Activated CD4-positive, alpha-beta T cell treated with anti-CD3 and anti-CD28 coated beads, Interleukin-2, amount 10 ng/mL, durations not matched to agents 24 days and 14 days (primary cell): ENCODE results near the gene TAC3. TPM values are rescaled to one million over a fixed set of nuclear protein-coding genes. Genes with fewer than 3 reads are reported as not detected.
"Not testable (repeated sequence)": the region's sequence is repeated elsewhere in the genome, so short reads cannot be mapped to it uniquely, and the experiment has no call there.

Experiments
- DNase-seq: peaks from one replicate; pipeline ENCODE4 v3.0.0; 2022
- H3K27ac Mint-ChIP-seq: one replicate; pipeline ENCODE4 v1.8.0; 2022; ENCODE audit warnings: mild to moderate bottlenecking, mixed read lengths
- H3K27me3 Mint-ChIP-seq: one replicate; pipeline ENCODE4 v1.8.0; 2022; ENCODE audit warnings: mixed read lengths
- H3K36me3 Mint-ChIP-seq: one replicate; pipeline ENCODE4 v1.8.0; 2022; ENCODE audit warnings: low read depth, mild to moderate bottlenecking, mixed read lengths
- H3K4me1 Mint-ChIP-seq: one replicate; pipeline ENCODE4 v1.8.0; 2021; ENCODE audit warnings: mixed read lengths
- H3K4me3 Mint-ChIP-seq: one replicate; pipeline ENCODE4 v1.8.0; 2022; ENCODE audit warnings: mild to moderate bottlenecking, moderate library complexity, mixed read lengths
- H3K9me3 Mint-ChIP-seq: one replicate; pipeline ENCODE4 v1.8.0; 2021; ENCODE audit warnings: mixed read lengths
- intact Hi-C: fragments of 100-400 bp; cut with micrococcal nuclease; formaldehyde crosslinking; loops from one replicate; pipeline ENCODE4 v1.15.1; 2023
- total RNA-seq: library from RNA; stranded (reverse); gene quantifications from 2 replicates; pipeline ENCODE4 v1.2.3, GENCODE V29; 2022

The TAC3 gene
- total RNA-seq, 1 donor from 2014 or later = not detected

- peaks cover 12% of the 10 kb centered on the region for H3K36me3 Mint-ChIP-seq
- peaks cover 4% of the 10 kb centered on the region for H3K27me3 Mint-ChIP-seq
- intact Hi-C loops = no loop called here
- peaks cover 27% of the 10 kb centered on the region for H3K4me1 Mint-ChIP-seq
- DNase-seq = no peak
- H3K27ac Mint-ChIP-seq = no peak overlapping the region
- no peaks in the 10 kb centered on the region for H3K9me3 Mint-ChIP-seq
- H3K4me3 Mint-ChIP-seq = no peak overlapping the region
Observed at GRCh38 chr12:56994231-56994746, 22.0 kb downstream of the TAC3 start.

DNA sequence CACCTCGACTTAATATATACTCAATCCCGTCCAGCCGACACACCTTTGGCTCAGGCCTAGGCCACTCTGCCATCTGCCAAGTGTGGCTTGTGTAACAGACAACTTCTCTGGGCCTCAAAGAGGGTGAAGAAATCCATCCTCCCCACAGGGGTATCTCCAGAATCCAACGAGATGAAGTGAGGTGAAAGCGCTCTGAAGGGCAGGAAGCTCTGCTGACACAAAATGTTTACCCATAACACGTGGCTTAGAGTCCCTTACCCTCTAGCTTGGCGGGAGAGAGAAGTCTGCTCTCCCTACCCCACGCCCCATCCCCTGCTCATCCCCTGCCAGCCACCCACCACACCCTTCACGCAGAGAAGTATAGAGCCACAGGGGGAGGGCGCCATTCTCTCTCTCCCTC lies 23.0 kb downstream of the TAC3 start:
- no peak for DNase-seq
- no peak overlapping the region for H3K27ac Mint-ChIP-seq
- H3K4me3 Mint-ChIP-seq = no peak overlapping the region
- no peaks in the 10 kb centered on the region for H3K9me3 Mint-ChIP-seq
- H3K36me3 Mint-ChIP-seq = peaks cover 8% of the 10 kb centered on the region
- peaks cover 8% of the 10 kb centered on the region for H3K27me3 Mint-ChIP-seq
- intact Hi-C loops = no loop called here
- peaks cover 20% of the 10 kb centered on the region for H3K4me1 Mint-ChIP-seq

- peaks cover 8% of the 10 kb centered on the region for H3K27me3 Mint-ChIP-seq
- H3K27ac Mint-ChIP-seq = peak overlapping the region; percentile 71
- peaks cover 2% of the 10 kb centered on the region for H3K36me3 Mint-ChIP-seq
- H3K4me3 Mint-ChIP-seq = no peak overlapping the region
- H3K9me3 Mint-ChIP-seq = no peaks in the 10 kb centered on the region
- DNase-seq = no peak
- peaks cover 24% of the 10 kb centered on the region for H3K4me1 Mint-ChIP-seq
- intact Hi-C loops = no loop called here
Observed at GRCh38 chr12:56991319-56992246, 24.7 kb downstream of the TAC3 start.

DNA sequence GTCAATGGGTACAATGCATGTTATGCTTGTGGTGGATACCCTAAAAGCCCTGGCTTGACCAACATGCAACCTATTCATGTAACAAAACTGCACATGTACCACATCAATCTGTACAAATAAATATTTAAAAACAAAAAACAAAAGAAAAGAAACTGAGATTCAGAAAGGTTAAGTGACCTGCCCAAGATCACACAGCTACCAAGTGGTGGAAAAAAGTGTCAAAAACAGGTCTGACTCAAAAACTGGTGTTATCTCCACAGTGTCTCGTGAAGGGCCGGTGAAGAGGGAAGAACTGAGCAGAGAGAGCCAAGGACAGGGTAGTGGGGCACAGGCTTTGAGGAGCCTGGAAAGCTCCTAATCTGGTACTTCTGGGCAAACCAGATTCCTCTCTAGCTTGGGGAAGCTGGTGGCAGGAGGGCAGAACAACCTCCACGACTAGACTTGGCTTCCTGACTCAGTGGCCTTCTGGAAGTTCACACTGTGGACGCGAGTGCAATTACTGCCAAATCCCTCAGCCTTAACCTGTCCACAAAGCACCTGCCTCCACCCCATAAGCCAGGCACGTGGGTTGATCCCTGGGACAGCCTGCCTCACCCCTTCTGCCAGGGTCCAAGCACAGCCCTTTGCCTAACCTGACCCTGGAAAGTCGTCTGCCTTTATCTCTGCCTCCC lies 25.5 kb downstream of the TAC3 start:
- H3K9me3 Mint-ChIP-seq = no peaks in the 10 kb centered on the region

GRCh38 chr12:56989861-56990610 lies 26.3 kb downstream of the TAC3 start:
- Mint-ChIP-seq H3K27me3 (peaks cover 8% of the 10 kb centered on the region), H3K36me3 (peaks cover 2% of the 10 kb centered on the region), H3K9me3 (no peaks in the 10 kb centered on the region), H3K4me3 (no peak overlapping the region), H3K4me1 (peaks cover 24% of the 10 kb centered on the region), H3K27ac (no peak overlapping the region)
- intact Hi-C loops = no loop called here
- no peak for DNase-seq

More for the DNA sequence above, 25.5 kb downstream of the TAC3 start:
- H3K36me3 Mint-ChIP-seq = peaks cover 2% of the 10 kb centered on the region
- intact Hi-C loops = no loop called here
- H3K27me3 Mint-ChIP-seq = peaks cover 8% of the 10 kb centered on the region
- H3K27ac Mint-ChIP-seq = peak overlapping the region; percentile 71
- no peak for DNase-seq
- H3K4me3 Mint-ChIP-seq = no peak overlapping the region
- H3K4me1 Mint-ChIP-seq = peaks cover 24% of the 10 kb centered on the region

DNA sequence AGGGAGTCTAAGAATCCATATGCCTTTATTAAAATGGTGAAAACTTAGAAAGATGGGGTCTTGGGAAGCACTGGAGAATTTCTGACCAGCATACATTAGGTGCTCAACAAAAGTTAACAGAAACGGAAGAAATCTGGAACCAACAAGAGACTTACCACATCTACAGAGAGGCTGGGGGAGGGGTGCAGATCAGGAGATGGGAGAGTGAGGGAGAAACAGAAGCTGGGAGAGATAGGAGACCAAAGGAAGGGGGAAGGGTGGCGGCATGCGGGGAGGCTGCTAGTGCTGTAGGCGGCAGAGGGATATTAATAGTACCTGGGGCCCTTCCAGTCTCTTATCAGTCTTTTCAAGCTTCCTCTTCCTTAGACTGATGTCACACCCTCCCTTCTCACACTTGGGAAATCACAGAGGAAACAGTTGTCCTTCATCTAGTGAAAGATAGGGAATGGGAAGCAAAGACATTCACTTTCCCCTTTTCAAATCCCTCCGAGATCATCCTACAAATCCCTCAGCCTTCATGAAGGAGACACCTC lies 28.1 kb downstream of the TAC3 start:
- no peaks in the 10 kb centered on the region for H3K36me3 Mint-ChIP-seq
- peaks cover 24% of the 10 kb centered on the region for H3K4me1 Mint-ChIP-seq
- H3K4me3 Mint-ChIP-seq = no peak overlapping the region
- peaks cover 8% of the 10 kb centered on the region for H3K27me3 Mint-ChIP-seq
- no peak overlapping the region for H3K27ac Mint-ChIP-seq
- no peak for DNase-seq
- H3K9me3 Mint-ChIP-seq = no peaks in the 10 kb centered on the region
- intact Hi-C loops = no loop called here

DNA sequence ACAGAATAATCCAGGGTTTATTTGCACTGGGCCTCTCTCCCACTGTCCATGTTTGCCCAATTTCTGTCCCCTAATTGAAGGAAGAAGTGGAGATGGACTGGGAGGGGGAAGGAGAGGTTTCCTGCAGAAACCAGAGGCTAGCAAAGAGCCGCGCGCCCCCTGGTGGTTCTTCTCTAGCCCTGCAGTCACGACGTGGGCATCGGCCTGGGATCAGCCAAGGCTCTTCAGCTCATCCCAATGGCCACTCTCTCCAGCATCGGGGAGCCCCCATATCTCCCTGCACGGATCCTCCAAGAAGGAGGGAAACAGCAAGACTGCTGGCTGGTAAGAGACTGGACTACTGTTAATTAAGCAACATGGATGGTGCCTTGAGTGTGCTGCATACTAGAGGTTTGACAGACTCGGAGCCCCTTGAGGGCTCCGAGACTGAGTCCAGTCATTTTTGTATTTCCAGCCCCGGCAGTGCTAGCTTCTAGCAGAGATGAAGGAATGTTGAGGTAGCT lies 28.7 kb downstream of the TAC3 start:
- intact Hi-C loops = loop anchor here (1.0 kb wide), 2 partner anchors 149 to 230 kb away; no protein-coding TSS in a partner anchor
- Mint-ChIP-seq H3K9me3 (no peaks in the 10 kb centered on the region), H3K36me3 (no peaks in the 10 kb centered on the region), H3K4me1 (peaks cover 24% of the 10 kb centered on the region), H3K4me3 (peak overlapping the region; percentile 24), H3K27ac (no peak overlapping the region), H3K27me3 (peaks cover 8% of the 10 kb centered on the region)
- DNase-seq = peak; percentile 92

- H3K27ac Mint-ChIP-seq = no peak overlapping the region
- peaks cover 24% of the 10 kb centered on the region for H3K4me1 Mint-ChIP-seq
- peak overlapping the region; percentile 24 for H3K4me3 Mint-ChIP-seq
- intact Hi-C loops = loop anchor here (1.0 kb wide), 2 partner anchors 149 to 230 kb away; no protein-coding TSS in a partner anchor
- no peak for DNase-seq
- H3K9me3 Mint-ChIP-seq = no peaks in the 10 kb centered on the region
- H3K27me3 Mint-ChIP-seq = peaks cover 8% of the 10 kb centered on the region
- no peaks in the 10 kb centered on the region for H3K36me3 Mint-ChIP-seq
Observed at GRCh38 chr12:56987011-56987410, 29.3 kb downstream of the TAC3 start.

DNA sequence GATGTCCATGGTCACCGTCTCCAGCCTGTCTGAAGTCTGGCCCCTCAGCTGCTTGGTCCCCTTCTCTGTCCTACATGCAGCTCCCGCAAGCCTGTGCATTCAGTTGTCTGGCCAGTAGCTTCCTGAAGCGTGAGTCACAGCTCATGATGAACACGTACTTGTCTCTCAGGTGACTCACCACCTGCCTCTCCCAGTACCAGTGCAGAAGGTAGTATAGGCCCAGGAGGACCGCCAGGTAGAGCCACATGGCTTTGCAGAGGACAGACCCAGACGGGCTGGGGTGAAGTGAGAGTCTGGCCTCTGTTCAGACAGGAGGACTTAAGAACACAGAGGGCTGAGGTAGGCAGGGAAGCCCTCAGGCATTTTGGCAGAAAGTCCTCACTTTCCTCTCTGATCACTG lies 30.6 kb downstream of the TAC3 start:
- DNase-seq = peak; percentile 57
- H3K27ac Mint-ChIP-seq, H3K36me3 Mint-ChIP-seq, H3K27me3 Mint-ChIP-seq, intact Hi-C loops, H3K4me3 Mint-ChIP-seq, H3K9me3 Mint-ChIP-seq: not testable (repeated sequence)
- peaks cover 14% of the 10 kb centered on the region for H3K4me1 Mint-ChIP-seq

GRCh38 chr12:56983386-56983785 lies 32.9 kb downstream of the TAC3 start:
- peak; percentile 50 for DNase-seq
- Mint-ChIP-seq H3K36me3 (no peaks in the 10 kb centered on the region), H3K4me3 (no peak overlapping the region), H3K9me3 (no peaks in the 10 kb centered on the region), H3K27ac (no peak overlapping the region), H3K27me3 (no peaks in the 10 kb centered on the region), H3K4me1 (peaks cover 8% of the 10 kb centered on the region)
- intact Hi-C loops = no loop called here

GRCh38 chr12:56982578-56983236 lies 33.6 kb downstream of the TAC3 start:
- intact Hi-C loops, H3K27ac Mint-ChIP-seq, H3K9me3 Mint-ChIP-seq, H3K27me3 Mint-ChIP-seq, H3K4me1 Mint-ChIP-seq, H3K4me3 Mint-ChIP-seq, DNase-seq, H3K36me3 Mint-ChIP-seq: not testable (repeated sequence)

- no peaks in the 10 kb centered on the region for H3K9me3 Mint-ChIP-seq
- H3K27ac Mint-ChIP-seq = no peak overlapping the region
- no peaks in the 10 kb centered on the region for H3K4me1 Mint-ChIP-seq
- no peaks in the 10 kb centered on the region for H3K36me3 Mint-ChIP-seq
- no peaks in the 10 kb centered on the region for H3K27me3 Mint-ChIP-seq
- H3K4me3 Mint-ChIP-seq = no peak overlapping the region
- intact Hi-C loops = no loop called here
- no peak for DNase-seq
Observed at GRCh38 chr12:56980941-56981530, 35.3 kb downstream of the TAC3 start.
